HepG2 (cell line): ENCODE data around the gene PALM3.

Source experiments
- FOXA1 ChIP-seq, 2 experiments: fragments of 450-650 bp in 1 of 2; sonication (generic) in 1 of 2; formaldehyde crosslinking in 1 of 2; IDR thresholded peaks; 2 replicates each; pipeline versions ENCODE4 v1.4.0 to v1.6.1; 2016 to 2020; ENCODE audit warnings: missing genetic modification reagents in 1 of 2
- GABPB1 ChIP-seq: IDR thresholded peaks from 2 replicates; pipeline ENCODE4 v1.6.1; 2016; ENCODE audit warnings: mild to moderate bottlenecking, missing genetic modification reagents, moderate library complexity, missing compliant biosample characterization
- HMG20A ChIP-seq: IDR thresholded peaks from 2 replicates; pipeline ENCODE4 v1.6.1; 2016; ENCODE audit warnings: borderline replicate concordance
- KDM1A ChIP-seq: IDR thresholded peaks from 2 replicates; pipeline ENCODE4 v1.6.1; 2016; ENCODE audit warnings: missing compliant biosample characterization
- MAZ ChIP-seq, 2 experiments: sonication (generic) in 1 of 2; formaldehyde crosslinking in 1 of 2; IDR thresholded peaks; 2 replicates each; pipeline versions ENCODE4 v1.5.0 to v1.6.1; 2012 to 2020; ENCODE audit warnings: low read depth in 2 of 2, mild to moderate bottlenecking in 2 of 2, borderline replicate concordance in 1 of 2, improper control_type of control experiment in 1 of 2, low read length in 1 of 2, missing genetic modification reagents in 1 of 2, moderate library complexity in 1 of 2
- RARG ChIP-seq: sonication (generic); formaldehyde crosslinking; IDR thresholded peaks from 2 replicates; pipeline ENCODE4 v1.4.0; 2020; ENCODE audit warnings: low read depth, mild to moderate bottlenecking, missing genetic modification reagents
- RNF2 ChIP-seq: fragments of 450-650 bp; conservative IDR thresholded peaks from 2 replicates; pipeline ENCODE4 v1.6.1; 2016; ENCODE audit warnings: low read depth
- SIN3A ChIP-seq: IDR thresholded peaks from 2 replicates; pipeline ENCODE4 v1.6.1; 2011; ENCODE audit warnings: low read depth, mild to moderate bottlenecking, control low read depth, low read length, borderline replicate concordance
- ZFP36L2 ChIP-seq: sonication (generic); formaldehyde crosslinking; IDR thresholded peaks from 2 replicates; pipeline ENCODE4 v1.4.0; 2020; ENCODE audit warnings: missing genetic modification reagents
- ZNF274 ChIP-seq: sonication (generic); formaldehyde crosslinking; IDR thresholded peaks from 2 replicates; pipeline ENCODE4 v1.5.1; 2020; ENCODE audit warnings: mild to moderate bottlenecking, missing genetic modification reagents
- TF ChIP-seq, protein P1 (sequence below), 2 experiments: IDR thresholded peaks; 2 replicates each; pipeline ENCODE4 v1.6.1; 2011 to 2012; ENCODE audit warnings: low read length in 2 of 2, borderline replicate concordance in 1 of 2, low read depth in 1 of 2, mild to moderate bottlenecking in 1 of 2, moderate library complexity in 1 of 2
- TF ChIP-seq, protein P2 (sequence below): sonication (generic); formaldehyde crosslinking; IDR thresholded peaks from 2 replicates; pipeline ENCODE4 v1.5.0; 2020; ENCODE audit warnings: mild to moderate bottlenecking, missing genetic modification reagents, moderate library complexity
- TF ChIP-seq, protein P3 (sequence below): IDR thresholded peaks from 2 replicates; pipeline ENCODE4 v1.6.1; 2016
- TF ChIP-seq, protein P4 (sequence below): sonication (generic); formaldehyde crosslinking; IDR thresholded peaks from 2 replicates; pipeline ENCODE4 v1.4.0; 2020; ENCODE audit warnings: mild to moderate bottlenecking, missing genetic modification reagents

DNA sequence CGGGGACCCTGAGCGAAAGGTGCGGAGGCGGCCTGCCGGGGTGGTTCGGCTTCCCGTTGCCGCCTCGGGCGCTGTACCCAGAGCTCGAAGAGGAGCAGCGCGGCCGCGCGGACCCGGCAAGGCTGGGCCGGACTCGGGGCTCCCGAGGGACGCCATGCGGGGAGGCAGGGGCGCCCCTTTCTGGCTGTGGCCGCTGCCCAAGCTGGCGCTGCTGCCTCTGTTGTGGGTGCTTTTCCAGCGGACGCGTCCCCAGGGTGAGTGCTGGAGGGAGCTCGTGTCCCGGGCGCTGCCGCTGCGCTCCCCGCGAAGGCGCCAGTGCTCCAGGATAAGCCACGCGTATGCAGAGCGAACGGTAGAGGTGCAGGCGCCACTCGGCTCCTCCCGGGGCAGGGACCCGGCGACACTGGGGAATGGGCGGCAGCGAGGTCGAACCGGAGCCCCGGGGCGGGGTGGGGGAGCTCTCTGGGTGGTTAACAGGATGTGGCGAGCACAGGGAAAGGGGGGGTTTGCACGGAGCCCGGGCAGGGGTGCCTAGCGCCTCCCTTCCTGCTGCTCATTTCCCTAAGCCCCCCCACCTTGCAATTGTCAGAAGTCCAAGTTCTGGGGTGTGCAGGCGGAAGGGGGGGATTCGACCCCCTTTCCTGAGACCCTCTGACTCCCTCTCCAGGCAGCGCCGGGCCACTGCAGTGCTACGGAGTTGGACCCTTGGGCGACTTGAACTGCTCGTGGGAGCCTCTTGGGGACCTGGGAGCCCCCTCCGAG is 30.0 kb downstream of the PALM3 start, which contains the start of gene IL27RA:
- TF ChIP-seq, protein P1, sequence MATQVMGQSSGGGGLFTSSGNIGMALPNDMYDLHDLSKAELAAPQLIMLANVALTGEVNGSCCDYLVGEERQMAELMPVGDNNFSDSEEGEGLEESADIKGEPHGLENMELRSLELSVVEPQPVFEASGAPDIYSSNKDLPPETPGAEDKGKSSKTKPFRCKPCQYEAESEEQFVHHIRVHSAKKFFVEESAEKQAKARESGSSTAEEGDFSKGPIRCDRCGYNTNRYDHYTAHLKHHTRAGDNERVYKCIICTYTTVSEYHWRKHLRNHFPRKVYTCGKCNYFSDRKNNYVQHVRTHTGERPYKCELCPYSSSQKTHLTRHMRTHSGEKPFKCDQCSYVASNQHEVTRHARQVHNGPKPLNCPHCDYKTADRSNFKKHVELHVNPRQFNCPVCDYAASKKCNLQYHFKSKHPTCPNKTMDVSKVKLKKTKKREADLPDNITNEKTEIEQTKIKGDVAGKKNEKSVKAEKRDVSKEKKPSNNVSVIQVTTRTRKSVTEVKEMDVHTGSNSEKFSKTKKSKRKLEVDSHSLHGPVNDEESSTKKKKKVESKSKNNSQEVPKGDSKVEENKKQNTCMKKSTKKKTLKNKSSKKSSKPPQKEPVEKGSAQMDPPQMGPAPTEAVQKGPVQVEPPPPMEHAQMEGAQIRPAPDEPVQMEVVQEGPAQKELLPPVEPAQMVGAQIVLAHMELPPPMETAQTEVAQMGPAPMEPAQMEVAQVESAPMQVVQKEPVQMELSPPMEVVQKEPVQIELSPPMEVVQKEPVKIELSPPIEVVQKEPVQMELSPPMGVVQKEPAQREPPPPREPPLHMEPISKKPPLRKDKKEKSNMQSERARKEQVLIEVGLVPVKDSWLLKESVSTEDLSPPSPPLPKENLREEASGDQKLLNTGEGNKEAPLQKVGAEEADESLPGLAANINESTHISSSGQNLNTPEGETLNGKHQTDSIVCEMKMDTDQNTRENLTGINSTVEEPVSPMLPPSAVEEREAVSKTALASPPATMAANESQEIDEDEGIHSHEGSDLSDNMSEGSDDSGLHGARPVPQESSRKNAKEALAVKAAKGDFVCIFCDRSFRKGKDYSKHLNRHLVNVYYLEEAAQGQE (IDR thresholded peaks at IDR 0.05; ENCODE audit: borderline replicate concordance in 1 of 2, low read depth in 1 of 2, low read length in 2 of 2): no peak
- TF ChIP-seq, protein P2, sequence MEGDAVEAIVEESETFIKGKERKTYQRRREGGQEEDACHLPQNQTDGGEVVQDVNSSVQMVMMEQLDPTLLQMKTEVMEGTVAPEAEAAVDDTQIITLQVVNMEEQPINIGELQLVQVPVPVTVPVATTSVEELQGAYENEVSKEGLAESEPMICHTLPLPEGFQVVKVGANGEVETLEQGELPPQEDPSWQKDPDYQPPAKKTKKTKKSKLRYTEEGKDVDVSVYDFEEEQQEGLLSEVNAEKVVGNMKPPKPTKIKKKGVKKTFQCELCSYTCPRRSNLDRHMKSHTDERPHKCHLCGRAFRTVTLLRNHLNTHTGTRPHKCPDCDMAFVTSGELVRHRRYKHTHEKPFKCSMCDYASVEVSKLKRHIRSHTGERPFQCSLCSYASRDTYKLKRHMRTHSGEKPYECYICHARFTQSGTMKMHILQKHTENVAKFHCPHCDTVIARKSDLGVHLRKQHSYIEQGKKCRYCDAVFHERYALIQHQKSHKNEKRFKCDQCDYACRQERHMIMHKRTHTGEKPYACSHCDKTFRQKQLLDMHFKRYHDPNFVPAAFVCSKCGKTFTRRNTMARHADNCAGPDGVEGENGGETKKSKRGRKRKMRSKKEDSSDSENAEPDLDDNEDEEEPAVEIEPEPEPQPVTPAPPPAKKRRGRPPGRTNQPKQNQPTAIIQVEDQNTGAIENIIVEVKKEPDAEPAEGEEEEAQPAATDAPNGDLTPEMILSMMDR (CRISPR knock-in tag): peak; percentile 85
- TF ChIP-seq HMG20A (CRISPR knock-in tag) (no peak), FOXA1 (IDR thresholded peaks at IDR 0.05) (no peak), FOXA1 (CRISPR knock-in tag; IDR thresholded peaks at IDR 0.05) (no peak), MAZ (IDR thresholded peaks at IDR 0.05; ENCODE audit: borderline replicate concordance, low read depth, low read length) (no peak), MAZ (CRISPR knock-in tag; IDR thresholded peaks at IDR 0.05; ENCODE audit: low read depth) (0 out of 2 replicates have a peak, but pooled peaks have one; percentile 35), RARG (CRISPR knock-in tag) (no peak), ZFP36L2 (no peak), GABPB1 (CRISPR knock-in tag) (peak; percentile 69), RNF2 (peak; percentile 72; the same call in 1 of the 2 replicates), ZNF274 (CRISPR knock-in tag) (peak; percentile 82), SIN3A (no peak), KDM1A (no peak)
- TF ChIP-seq, protein P3, sequence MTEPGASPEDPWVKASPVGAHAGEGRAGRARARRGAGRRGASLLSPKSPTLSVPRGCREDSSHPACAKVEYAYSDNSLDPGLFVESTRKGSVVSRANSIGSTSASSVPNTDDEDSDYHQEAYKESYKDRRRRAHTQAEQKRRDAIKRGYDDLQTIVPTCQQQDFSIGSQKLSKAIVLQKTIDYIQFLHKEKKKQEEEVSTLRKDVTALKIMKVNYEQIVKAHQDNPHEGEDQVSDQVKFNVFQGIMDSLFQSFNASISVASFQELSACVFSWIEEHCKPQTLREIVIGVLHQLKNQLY (CRISPR knock-in tag): no peak
- TF ChIP-seq, protein P4, sequence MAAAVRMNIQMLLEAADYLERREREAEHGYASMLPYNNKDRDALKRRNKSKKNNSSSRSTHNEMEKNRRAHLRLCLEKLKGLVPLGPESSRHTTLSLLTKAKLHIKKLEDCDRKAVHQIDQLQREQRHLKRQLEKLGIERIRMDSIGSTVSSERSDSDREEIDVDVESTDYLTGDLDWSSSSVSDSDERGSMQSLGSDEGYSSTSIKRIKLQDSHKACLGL (CRISPR knock-in tag): peak; percentile 82; the same call in 1 of the 2 replicates
